PC-3 (cell line): ENCODE measurements around the gene NIM1K. TPM values are rescaled to one million over a fixed set of nuclear protein-coding genes. Genes with fewer than 3 reads are reported as not detected.

Source experiments
- ATAC-seq: fragments of 200-7000 bp; cut with Tn5 transposase; 2 replicates; pipeline ENCODE4 v1.9.1; 2020; ENCODE audit warnings: mild to moderate bottlenecking, moderate library complexity
- BruUV-seq: library from RNA; stranded (reverse); fragments of 400-500 nt; replicated peaks from 2 replicates; lab custom pipeline; 2021; lab: Mats Ljungman, UMichigan
- CTCF ChIA-PET: fragments of 300-600 bp; sonication (Branson Sonifier 250); formaldehyde crosslinking; loops from one replicate; lab custom pipeline; 2022; ENCODE audit warnings: antibody characterized with exemption; lab: Charles Lee
- POLR2A ChIA-PET: fragments of 300-600 bp; sonication (Branson Sonifier 250); formaldehyde crosslinking; loops from one replicate; lab custom pipeline; 2022; ENCODE audit warnings: antibody characterized with exemption; ENCODE audit not compliant: unreplicated experiment; lab: Charles Lee
- DNase-seq: peaks from one replicate; pipeline ENCODE4 v3.0.0-alpha.2; 2015
- H2AFZ ChIP-seq: fragments of 300-600 bp; sonication (generic); 2 replicates; pipeline ENCODE4 v1.6.0; 2016; ENCODE audit warnings: antibody characterized with exemption, low read length
- H3F3A ChIP-seq: fragments of 300-600 bp; sonication (generic); one replicate; pipeline ENCODE4 v1.6.0; 2017; ENCODE audit warnings: antibody characterized with exemption, low read length, control low read depth, mild to moderate bottlenecking; ENCODE audit not compliant: unreplicated experiment
- H3K27ac ChIP-seq: fragments of 300-600 bp; sonication (generic); 2 replicates; pipeline ENCODE4 v1.5.1; 2016; ENCODE audit warnings: mild to moderate bottlenecking, low read length
- H3K27me3 ChIP-seq: fragments of 300-600 bp; sonication (generic); 2 replicates; pipeline ENCODE4 v1.6.1; 2016; ENCODE audit warnings: low read length, mixed read lengths
- H3K36me3 ChIP-seq: fragments of 300-600 bp; sonication (generic); 2 replicates; pipeline ENCODE4 v1.6.1; 2016; ENCODE audit warnings: low read depth, mixed run types, low read length, mixed read lengths
- H3K4me1 ChIP-seq: fragments of 300-600 bp; sonication (generic); 2 replicates; pipeline ENCODE4 v1.5.1; 2016; ENCODE audit warnings: low read length; ENCODE audit not compliant: insufficient read depth
- H3K4me2 ChIP-seq: fragments of 300-600 bp; sonication (generic); 2 replicates; pipeline ENCODE4 v1.6.0; 2016; ENCODE audit warnings: low read length
- H3K4me3 ChIP-seq: fragments of 300-600 bp; sonication (generic); 2 replicates; pipeline ENCODE4 v1.5.1; 2016; ENCODE audit warnings: mild to moderate bottlenecking, low read length, mixed read lengths
- H3K79me2 ChIP-seq: fragments of 300-600 bp; sonication (generic); 2 replicates; pipeline ENCODE4 v1.6.1; 2017; ENCODE audit warnings: low read length, mixed read lengths
- H3K9ac ChIP-seq: fragments of 300-600 bp; sonication (generic); 2 replicates; pipeline ENCODE4 v1.6.0; 2016; ENCODE audit warnings: mild to moderate bottlenecking, low read length
- H3K9me2 ChIP-seq: fragments of 300-600 bp; sonication (generic); replicated peaks from 2 replicates; pipeline ENCODE4 v1.6.1; 2016; ENCODE audit warnings: mixed run types, low read length, mixed read lengths
- H3K9me3 ChIP-seq: fragments of 300-600 bp; sonication (generic); 2 replicates; pipeline ENCODE4 v1.6.1; 2016; ENCODE audit warnings: low read length, mixed read lengths
- H4K20me1 ChIP-seq: fragments of 300-600 bp; sonication (generic); 2 replicates; pipeline ENCODE4 v1.6.1; 2016; ENCODE audit warnings: low read length, mixed read lengths
- CTCF ChIP-seq: fragments of 300-600 bp; sonication (generic); conservative IDR thresholded peaks from 2 replicates; pipeline ENCODE4 v1.5.1; 2017; ENCODE audit warnings: antibody characterized with exemption, low read depth, mild to moderate bottlenecking, low read length
- EZH2 ChIP-seq: fragments of 300-600 bp; sonication (generic); IDR thresholded peaks from one replicate; pipeline ENCODE4 v1.6.1; 2017; ENCODE audit warnings: antibody characterized with exemption, mild to moderate bottlenecking, low read length; ENCODE audit not compliant: unreplicated experiment
- EZH2phosphoT487 ChIP-seq: fragments of 300-600 bp; sonication (generic); IDR thresholded peaks from 2 replicates; pipeline ENCODE4 v1.6.1; 2018; ENCODE audit warnings: mild to moderate bottlenecking, antibody characterized with exemption, low read length, borderline replicate concordance
- intact Hi-C: fragments of 100-400 bp; cut with micrococcal nuclease; formaldehyde crosslinking; loops from 2 replicates; pipeline ENCODE4 v1.9.0; 2023
- total RNA-seq: library from RNA; depleted of rRNA; stranded (reverse); fragments of >200 nt; gene quantifications from 2 replicates; pipeline ENCODE4 v1.2.3, GENCODE V29; 2014

Gene NIM1K
- total RNA-seq, 1 experiment from 2014 or later = 0.26 TPM

DNA sequence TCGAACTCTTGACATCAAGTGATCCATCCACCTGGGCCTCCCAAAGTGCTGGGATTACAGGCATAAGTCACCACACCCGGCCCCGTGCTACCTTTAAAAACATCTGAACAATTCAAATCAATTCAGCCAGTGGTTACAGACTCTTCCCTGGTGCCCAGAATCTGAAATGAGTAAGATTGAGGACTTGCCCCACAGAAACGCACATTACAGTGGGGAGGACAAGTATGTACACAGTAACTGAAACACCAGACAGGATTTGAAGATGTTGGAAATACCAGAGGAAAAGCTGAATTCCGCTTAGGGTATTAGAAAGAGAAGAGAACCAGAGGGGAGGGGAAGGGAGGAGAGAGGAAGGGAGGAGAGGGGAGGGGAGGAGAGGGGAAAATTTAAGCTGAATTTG is 17.8 kb downstream of the NIM1K start:
- no TSS peak for BruUV-seq
- no peak for DNase-seq

GRCh38 chr5:43210570-43210969 is 18.5 kb downstream of the NIM1K start:
- TF ChIP-seq CTCF (no peak), EZH2phosphoT487 (no peak), EZH2 (no peak)
- BruUV-seq = no TSS peak
- H3K9me3 ChIP-seq = no peaks in the 10 kb centered on the region
- H3K27me3 ChIP-seq = no peaks in the 10 kb centered on the region
- no peaks in the 10 kb centered on the region for H3K9me2 ChIP-seq
- no peaks in the 10 kb centered on the region for H4K20me1 ChIP-seq
- no peak overlapping the region for H3K4me2 ChIP-seq
- ATAC-seq (no peak), DNase-seq (no peak)
- H3F3A ChIP-seq = no peaks in the 10 kb centered on the region
- ChIA-PET CTCF (no interaction called here), POLR2A (interaction anchor here (0.6 kb wide), 1 partner anchor 179 kb away, joined by 3 read pairs; no protein-coding TSS in a partner anchor)
- H3K36me3 ChIP-seq = no peaks in the 10 kb centered on the region
- peaks cover 20% of the 10 kb centered on the region for H3K4me1 ChIP-seq
- no peak overlapping the region for H3K27ac ChIP-seq
- intact Hi-C loops = no loop called here
- no peak overlapping the region for H3K4me3 ChIP-seq
- H3K9ac ChIP-seq = no peak overlapping the region
- no peaks in the 10 kb centered on the region for H3K79me2 ChIP-seq
- no peak overlapping the region for H2AFZ ChIP-seq

More for the DNA sequence above, 17.8 kb downstream of the NIM1K start:
- Histone ChIP-seq H3K4me1 (peaks cover 20% of the 10 kb centered on the region), H3K9me3 (no peaks in the 10 kb centered on the region), H3K27ac (no peak overlapping the region), H3F3A (no peaks in the 10 kb centered on the region), H3K4me3 (no peak overlapping the region), H3K36me3 (no peaks in the 10 kb centered on the region), H3K79me2 (no peaks in the 10 kb centered on the region), H3K9ac (no peak overlapping the region), H3K9me2 (no peaks in the 10 kb centered on the region), H3K4me2 (no peak overlapping the region), H2AFZ (no peak overlapping the region), H3K27me3 (no peaks in the 10 kb centered on the region), H4K20me1 (no peaks in the 10 kb centered on the region)
- ChIA-PET POLR2A (interaction anchor here (0.6 kb wide), 1 partner anchor 180 kb away, joined by 3 read pairs; no protein-coding TSS in a partner anchor), CTCF (no interaction called here)
- no peak for TF ChIP-seq CTCF
- no peak for TF ChIP-seq EZH2phosphoT487
- TF ChIP-seq EZH2 = no peak
- ATAC-seq = no peak
- intact Hi-C loops = loop anchor here (2.0 to 10.0 kb wide), 2 partner anchors 17 to 275 kb away; partner anchors contain the start of gene TMEM267

- CTCF ChIA-PET = no interaction called here
- no peaks in the 10 kb centered on the region for H3K36me3 ChIP-seq
- TF ChIP-seq CTCF = no peak
- no peak for TF ChIP-seq EZH2phosphoT487
- no peak for TF ChIP-seq EZH2
Observed at GRCh38 chr5:43213951-43214350, 21.9 kb downstream of the NIM1K start.

More at GRCh38 chr5:43213951-43214350, 21.9 kb downstream of the NIM1K start:
- POLR2A ChIA-PET = no interaction called here
- Histone ChIP-seq H3K4me3 (no peak overlapping the region), H3F3A (no peaks in the 10 kb centered on the region), H3K79me2 (no peaks in the 10 kb centered on the region), H2AFZ (no peak overlapping the region), H4K20me1 (no peaks in the 10 kb centered on the region), H3K9ac (no peak overlapping the region), H3K9me3 (no peaks in the 10 kb centered on the region), H3K27me3 (no peaks in the 10 kb centered on the region), H3K27ac (no peak overlapping the region), H3K4me1 (peaks cover 4% of the 10 kb centered on the region), H3K4me2 (no peak overlapping the region), H3K9me2 (no peaks in the 10 kb centered on the region)
- DNase-seq = no peak
- BruUV-seq = no TSS peak
- ATAC-seq = no peak
- intact Hi-C loops = no loop called here
